HG02885 (cell line): ENCODE results near the gene ALG14.
"Not testable (repeated sequence)": the region's sequence is repeated elsewhere in the genome, so short reads cannot be mapped to it uniquely, and the experiment has no call there.

ENCODE experiments used
- ATAC-seq: cut with Tn5 transposase; IDR thresholded peaks from one replicate; pipeline ENCODE4 v1.9.1; 2021; ENCODE audit warnings: mild to moderate bottlenecking; ENCODE audit not compliant: unreplicated experiment, poor library complexity

The ALG14 gene

GRCh38 chr1:94962409-94963265 is 110.1 kb downstream of the ALG14 start:
- peak; percentile 96 for ATAC-seq

- no peak for ATAC-seq
These were observed 110.8 kb downstream of the ALG14 start for GRCh38 chr1:94961988-94962387.

GRCh38 chr1:94961582-94961981 is 111.2 kb downstream of the ALG14 start:
- no peak for ATAC-seq

DNA sequence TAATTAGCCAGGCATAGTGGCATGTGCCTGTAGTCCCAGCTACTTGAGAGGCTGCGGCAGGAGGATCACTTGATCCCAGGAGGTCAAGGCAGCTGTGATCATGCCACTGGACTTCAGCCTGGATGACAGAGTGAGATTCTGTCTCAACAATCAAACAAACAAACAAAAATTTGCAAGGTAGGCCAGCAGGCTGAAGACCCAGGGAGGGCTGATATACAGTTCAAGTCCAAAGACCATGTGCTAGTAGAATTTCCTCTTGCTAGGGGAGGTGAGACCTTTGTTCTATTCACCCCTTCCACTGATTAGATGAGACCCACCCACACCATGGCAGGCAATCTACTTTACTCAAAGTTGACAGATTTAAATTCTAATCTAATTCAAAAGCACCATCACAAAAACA is 114.7 kb downstream of the ALG14 start:
- ATAC-seq: no peak

GRCh38 chr1:94955767-94956632 is 116.8 kb downstream of the ALG14 start:
- no peak for ATAC-seq

- no peak for ATAC-seq
These were observed 118.2 kb downstream of the ALG14 start for GRCh38 chr1:94954263-94955220.

- no peak for ATAC-seq
These were observed 119.0 kb downstream of the ALG14 start for GRCh38 chr1:94953746-94954145.

GRCh38 chr1:94953107-94953506 is 119.6 kb downstream of the ALG14 start:
- no peak for ATAC-seq

DNA sequence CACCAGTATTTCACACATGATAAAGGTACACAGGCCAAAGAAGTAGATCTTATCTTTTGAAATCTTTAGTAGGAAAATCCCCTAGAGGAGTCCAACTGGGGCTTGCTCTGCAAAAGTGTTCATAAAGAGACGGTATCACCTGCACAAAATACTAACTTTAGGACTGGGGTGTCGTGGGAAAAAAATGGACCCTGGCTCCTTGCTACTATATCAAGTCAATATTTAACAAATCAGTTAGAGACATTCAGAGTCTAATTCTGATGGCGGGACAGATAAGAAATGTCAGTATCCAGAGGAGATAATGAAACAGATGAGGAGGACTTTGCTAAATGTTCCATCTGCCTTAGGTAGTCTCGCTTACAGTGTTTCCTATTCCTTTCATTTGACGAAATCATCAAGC is 120.2 kb downstream of the ALG14 start:
- ATAC-seq: no peak

- no peak for ATAC-seq
These were observed 121.1 kb downstream of the ALG14 start for GRCh38 chr1:94951509-94952208.

DNA sequence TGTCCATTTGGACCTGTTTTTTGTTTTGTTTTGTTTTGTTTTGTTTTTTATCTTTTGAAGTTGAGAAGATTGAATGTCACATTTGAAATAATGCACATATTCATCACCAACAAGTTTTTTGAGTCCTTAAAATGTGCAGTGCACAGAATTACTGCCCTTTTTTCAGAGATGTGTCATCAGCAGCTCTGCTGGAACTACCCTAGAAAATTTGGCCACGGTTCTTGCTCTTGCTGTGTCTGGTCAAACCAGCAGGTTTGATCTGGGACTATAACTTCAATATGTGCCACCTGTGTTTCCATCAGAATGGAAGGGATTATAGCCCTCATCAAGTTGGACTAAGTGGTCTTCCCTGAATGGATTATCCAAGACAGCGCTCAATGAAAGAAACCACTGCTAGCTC is 121.7 kb downstream of the ALG14 start:
- no peak for ATAC-seq

- ATAC-seq: no peak
These were observed 122.8 kb downstream of the ALG14 start for GRCh38 chr1:94949681-94950661.

DNA sequence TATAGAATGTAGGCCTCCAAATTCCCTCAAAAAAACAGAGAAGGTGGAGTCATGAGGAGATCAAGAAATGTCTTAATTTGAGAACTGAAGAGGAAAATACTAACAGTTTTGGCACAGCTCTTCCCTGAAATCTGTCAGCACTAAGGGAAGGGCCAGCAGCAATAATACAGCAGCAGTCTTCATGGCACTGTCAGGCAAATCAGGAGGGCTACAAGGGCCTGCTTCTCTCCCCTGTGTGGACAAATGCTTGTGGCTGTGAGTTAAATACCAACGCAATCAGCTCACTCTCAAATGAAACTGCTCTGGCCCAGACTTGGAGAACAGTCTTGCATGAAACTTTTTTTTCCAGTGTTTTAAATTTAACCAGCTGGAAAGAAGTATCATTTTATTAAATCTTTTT is 125.3 kb downstream of the ALG14 start:
- ATAC-seq: no peak

- no peak for ATAC-seq
These were observed 125.9 kb downstream of the ALG14 start for GRCh38 chr1:94946886-94947285.

- no peak for ATAC-seq
These were observed 130.3 kb downstream of the ALG14 start for GRCh38 chr1:94942171-94943128.

DNA sequence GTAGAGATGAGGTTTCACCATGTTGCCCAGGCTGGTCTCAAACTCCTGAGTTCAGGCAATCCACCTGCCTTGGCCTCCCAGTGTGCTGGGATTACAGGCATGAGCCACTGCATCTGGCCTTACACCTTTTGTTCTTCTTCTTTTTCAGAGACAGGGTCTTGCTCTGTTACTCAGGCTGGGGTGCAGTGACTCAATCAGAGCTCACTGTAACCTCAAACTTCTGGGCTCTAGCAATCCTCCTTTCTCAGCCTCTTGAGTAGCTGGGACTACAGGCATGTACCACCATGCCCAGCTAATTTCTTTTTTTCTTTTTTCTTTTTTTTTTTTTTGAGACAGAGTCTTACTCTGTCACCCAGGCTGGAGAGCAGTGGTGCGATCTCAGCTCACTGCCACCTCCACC is 131.3 kb downstream of the ALG14 start:
- not testable (repeated sequence) for ATAC-seq

DNA sequence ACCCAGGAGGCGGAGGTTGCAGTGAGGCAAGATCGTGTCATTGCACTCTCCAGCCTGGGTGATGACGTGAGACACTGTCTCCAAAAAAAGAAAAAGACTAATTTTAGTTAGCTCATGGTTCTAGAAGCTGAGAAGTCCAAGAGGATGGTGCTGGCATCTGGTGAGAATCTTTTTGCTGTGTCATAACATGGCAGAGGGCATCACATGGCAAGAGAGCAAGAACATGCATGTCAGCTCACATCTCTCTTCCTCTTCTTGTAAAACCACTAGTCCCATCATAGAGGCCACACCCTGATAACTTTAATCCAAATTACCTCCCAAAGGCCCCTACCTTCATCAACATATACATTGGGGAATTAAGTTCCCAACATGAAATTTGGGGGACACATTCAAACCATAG is 132.0 kb downstream of the ALG14 start:
- no peak for ATAC-seq
